Measurements from ENCODE around the gene RBM33. TPM values are rescaled to one million over a fixed set of nuclear protein-coding genes. Genes with fewer than 3 reads are reported as not detected.

RBM33 gene
- total RNA-seq, 1 experiment from 2014 or later, result 61.1 TPM

DNA sequence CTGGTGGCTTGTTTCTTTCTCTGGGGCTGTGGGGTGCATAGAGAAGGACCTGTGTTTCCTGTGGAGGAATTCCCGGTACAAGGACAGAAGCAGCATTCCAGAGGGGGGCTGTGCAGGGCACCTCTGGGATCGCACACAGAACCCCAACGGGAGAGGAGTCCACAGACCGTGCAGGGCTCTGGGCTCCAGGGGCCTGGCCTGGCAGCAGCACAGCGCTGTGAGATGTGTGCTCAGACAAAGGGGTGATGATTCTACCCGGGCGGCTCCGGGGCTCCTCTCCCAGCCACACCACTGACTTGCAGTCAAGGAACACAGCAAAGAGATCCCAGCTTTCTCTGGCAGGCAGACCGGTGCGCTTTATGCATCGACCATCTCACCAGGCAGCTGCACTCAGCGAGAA is 174.7 kb downstream of the RBM33 start:
- Histone ChIP-seq H3K27me3 (ENCODE audit: control insufficient read depth, insufficient read depth, low read length) (no peaks in the 10 kb centered on the region), H3K36me3 (ENCODE audit: control insufficient read depth, insufficient read depth, low read length) (no peaks in the 10 kb centered on the region), H3K4me3 (ENCODE audit: low read depth in 2 of 2, low read length in 2 of 2) (no peak overlapping the region), H3K4me1 (ENCODE audit: control insufficient read depth, insufficient read depth, low read length) (peaks cover 22% of the 10 kb centered on the region), H3K9me3 (ENCODE audit: control insufficient read depth, insufficient read depth, low read depth, low read length) (no peaks in the 10 kb centered on the region), H3K27ac (ENCODE audit: low read length) (peak overlapping the region; percentile 18; the same call in 1 of the 2 replicates)
- no TSS peak for BruUV-seq (replicated peaks)
- intact Hi-C loops (cut with micrococcal nuclease; ENCODE audit: unreplicated experiment) (loop anchor here (10.0 kb wide), 1 partner anchor 316 kb away; no protein-coding TSS in a partner anchor), in situ Hi-C loops (cut with HindIII; ENCODE audit: low pct_unique_long_range_greater_than_20kb, low sequenced_read_pairs) (no loop called here)
- CTCF ChIA-PET, result no interaction called here
- no peak for TF ChIP-seq SIN3A (IDR thresholded peaks at IDR 0.05; ENCODE audit: borderline replicate concordance, insufficient read depth, low read depth, low read length)
- DNase-seq (ENCODE audit: low read depth, low spot score) (no peak), ATAC-seq (no peak)
- POLR2A ChIA-PET, result no interaction called here

DNA sequence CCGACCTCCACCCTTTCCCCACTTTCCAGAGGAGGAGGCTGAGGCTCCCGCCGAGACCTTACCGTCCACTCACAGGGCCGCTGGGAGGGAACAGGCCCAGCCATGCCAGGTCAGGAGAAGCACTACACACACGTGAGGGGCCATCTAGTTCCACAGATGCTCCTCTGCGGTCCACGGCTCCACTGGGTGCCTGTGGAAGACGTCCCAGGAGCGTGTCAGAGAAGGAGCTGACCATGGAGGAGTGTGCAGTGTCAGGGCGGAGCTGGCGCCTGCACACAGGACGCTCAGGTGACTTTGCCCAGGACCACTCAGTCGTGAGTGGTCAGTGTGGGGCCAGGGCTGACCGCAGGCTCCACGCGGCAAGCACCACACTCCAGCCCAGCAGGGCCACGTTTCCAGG is 175.8 kb downstream of the RBM33 start:
- BruUV-seq (replicated peaks), result no TSS peak
- no peaks in the 10 kb centered on the region for H3K36me3 ChIP-seq (ENCODE audit: control insufficient read depth, insufficient read depth, low read length)
- in situ Hi-C loops (cut with HindIII; ENCODE audit: low pct_unique_long_range_greater_than_20kb, low sequenced_read_pairs), result no loop called here
- no peaks in the 10 kb centered on the region for H3K9me3 ChIP-seq (ENCODE audit: control insufficient read depth, insufficient read depth, low read depth, low read length)
- intact Hi-C loops (cut with micrococcal nuclease; ENCODE audit: unreplicated experiment), result no loop called here
- ATAC-seq (no peak), DNase-seq (ENCODE audit: low read depth, low spot score) (no peak)
- no peak overlapping the region for H3K27ac ChIP-seq (ENCODE audit: low read length)
- POLR2A ChIA-PET, result no interaction called here
- no peak overlapping the region for H3K4me3 ChIP-seq (ENCODE audit: low read depth in 2 of 2, low read length in 2 of 2)
- TF ChIP-seq, protein P1, sequence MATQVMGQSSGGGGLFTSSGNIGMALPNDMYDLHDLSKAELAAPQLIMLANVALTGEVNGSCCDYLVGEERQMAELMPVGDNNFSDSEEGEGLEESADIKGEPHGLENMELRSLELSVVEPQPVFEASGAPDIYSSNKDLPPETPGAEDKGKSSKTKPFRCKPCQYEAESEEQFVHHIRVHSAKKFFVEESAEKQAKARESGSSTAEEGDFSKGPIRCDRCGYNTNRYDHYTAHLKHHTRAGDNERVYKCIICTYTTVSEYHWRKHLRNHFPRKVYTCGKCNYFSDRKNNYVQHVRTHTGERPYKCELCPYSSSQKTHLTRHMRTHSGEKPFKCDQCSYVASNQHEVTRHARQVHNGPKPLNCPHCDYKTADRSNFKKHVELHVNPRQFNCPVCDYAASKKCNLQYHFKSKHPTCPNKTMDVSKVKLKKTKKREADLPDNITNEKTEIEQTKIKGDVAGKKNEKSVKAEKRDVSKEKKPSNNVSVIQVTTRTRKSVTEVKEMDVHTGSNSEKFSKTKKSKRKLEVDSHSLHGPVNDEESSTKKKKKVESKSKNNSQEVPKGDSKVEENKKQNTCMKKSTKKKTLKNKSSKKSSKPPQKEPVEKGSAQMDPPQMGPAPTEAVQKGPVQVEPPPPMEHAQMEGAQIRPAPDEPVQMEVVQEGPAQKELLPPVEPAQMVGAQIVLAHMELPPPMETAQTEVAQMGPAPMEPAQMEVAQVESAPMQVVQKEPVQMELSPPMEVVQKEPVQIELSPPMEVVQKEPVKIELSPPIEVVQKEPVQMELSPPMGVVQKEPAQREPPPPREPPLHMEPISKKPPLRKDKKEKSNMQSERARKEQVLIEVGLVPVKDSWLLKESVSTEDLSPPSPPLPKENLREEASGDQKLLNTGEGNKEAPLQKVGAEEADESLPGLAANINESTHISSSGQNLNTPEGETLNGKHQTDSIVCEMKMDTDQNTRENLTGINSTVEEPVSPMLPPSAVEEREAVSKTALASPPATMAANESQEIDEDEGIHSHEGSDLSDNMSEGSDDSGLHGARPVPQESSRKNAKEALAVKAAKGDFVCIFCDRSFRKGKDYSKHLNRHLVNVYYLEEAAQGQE (IDR thresholded peaks at IDR 0.05; ENCODE audit: insufficient read depth in 1 of 2, low read depth in 2 of 2, low read length in 1 of 2), result no peak
- TF ChIP-seq TCF7L2 (IDR thresholded peaks at IDR 0.05; ENCODE audit: low read depth, low read length) (no peak), CTCF (IDR thresholded peaks at IDR 0.05) (no peak), POLR2AphosphoS5 (IDR thresholded peaks at IDR 0.05; ENCODE audit: low read depth, low read length) (no peak), SIN3A (IDR thresholded peaks at IDR 0.05; ENCODE audit: borderline replicate concordance, insufficient read depth, low read depth, low read length) (no peak)
- peaks cover 22% of the 10 kb centered on the region for H3K4me1 ChIP-seq (ENCODE audit: control insufficient read depth, insufficient read depth, low read length)
- CTCF ChIA-PET, result no interaction called here
- H3K27me3 ChIP-seq (ENCODE audit: control insufficient read depth, insufficient read depth, low read length), result no peaks in the 10 kb centered on the region

DNA sequence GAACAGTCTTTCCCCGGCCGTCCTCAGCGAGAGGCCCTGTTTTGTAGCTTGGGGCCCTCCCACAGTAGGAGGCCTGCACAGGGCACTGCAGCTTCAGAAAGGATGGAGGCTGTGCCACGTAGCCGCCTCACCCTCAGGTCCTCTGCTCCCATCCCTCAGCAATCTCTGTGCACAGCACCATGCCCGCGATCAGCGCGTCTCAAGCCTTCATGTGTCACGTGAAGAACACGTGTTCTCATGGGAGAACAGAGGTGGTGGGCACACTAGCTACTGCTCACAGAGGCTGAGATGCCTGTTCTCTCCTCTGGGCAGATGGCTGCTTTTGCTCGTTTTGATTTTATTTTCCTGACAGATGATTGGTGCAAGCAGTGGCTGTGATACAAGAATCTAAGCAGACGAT is 176.3 kb downstream of the RBM33 start:
- ChIA-PET CTCF (no interaction called here), POLR2A (no interaction called here)
- no peaks in the 10 kb centered on the region for H3K9me3 ChIP-seq (ENCODE audit: control insufficient read depth, insufficient read depth, low read depth, low read length)
- H3K27ac ChIP-seq (ENCODE audit: low read length), result no peak overlapping the region
- DNase-seq (ENCODE audit: low read depth, low spot score) (no peak), ATAC-seq (no peak)
- peaks cover 17% of the 10 kb centered on the region for H3K4me1 ChIP-seq (ENCODE audit: control insufficient read depth, insufficient read depth, low read length)
- intact Hi-C loops (cut with micrococcal nuclease; ENCODE audit: unreplicated experiment), result no loop called here
- no TSS peak for BruUV-seq (replicated peaks)
- no peaks in the 10 kb centered on the region for H3K27me3 ChIP-seq (ENCODE audit: control insufficient read depth, insufficient read depth, low read length)
- no peaks in the 10 kb centered on the region for H3K36me3 ChIP-seq (ENCODE audit: control insufficient read depth, insufficient read depth, low read length)
- TF ChIP-seq, protein P1 (IDR thresholded peaks at IDR 0.05; ENCODE audit: insufficient read depth in 1 of 2, low read depth in 2 of 2, low read length in 1 of 2), result no peak
- TF ChIP-seq SIN3A (IDR thresholded peaks at IDR 0.05; ENCODE audit: borderline replicate concordance, insufficient read depth, low read depth, low read length) (no peak), POLR2AphosphoS5 (IDR thresholded peaks at IDR 0.05; ENCODE audit: low read depth, low read length) (no peak), CTCF (IDR thresholded peaks at IDR 0.05) (no peak), TCF7L2 (IDR thresholded peaks at IDR 0.05; ENCODE audit: low read depth, low read length) (no peak)
- in situ Hi-C loops (cut with HindIII; ENCODE audit: low pct_unique_long_range_greater_than_20kb, low sequenced_read_pairs), result no loop called here
- no peak overlapping the region for H3K4me3 ChIP-seq (ENCODE audit: low read depth in 2 of 2, low read length in 2 of 2)
